ENCODE data around the gene HSDL1.

DNA sequence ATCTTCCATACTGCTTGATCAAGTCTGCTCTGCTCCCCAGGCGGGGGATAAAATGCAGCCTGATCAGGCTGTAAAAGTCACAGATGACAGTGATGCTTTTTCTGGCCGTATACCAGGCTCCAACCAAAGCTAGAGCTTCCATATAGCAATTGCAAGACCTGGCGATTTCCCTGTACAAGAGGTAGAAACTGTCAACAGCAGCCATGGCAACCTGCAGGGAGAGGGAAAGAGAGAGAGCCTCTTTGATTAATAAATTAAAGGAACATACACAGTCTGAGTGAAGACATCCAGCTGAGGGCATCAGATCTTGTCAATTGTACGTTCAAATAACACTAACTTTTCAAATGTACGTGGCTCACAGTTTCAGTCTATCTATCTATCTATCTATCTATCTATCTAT is 13.9 kb downstream of the HSDL1 start:
- TF ChIP-seq FOS (IDR thresholded peaks at IDR 0.05; ENCODE audit: borderline replicate concordance, extremely low read depth, insufficient read length) (no peak), STAT1 (conservative IDR thresholded peaks at IDR 0.05) (no peak), LARP7 (IDR thresholded peaks at IDR 0.05) (no peak), NFIC (IDR thresholded peaks at IDR 0.05; ENCODE audit: low read depth, low read length) (no peak), SP1 (IDR thresholded peaks at IDR 0.05; ENCODE audit: low read depth, low read length) (no peak), ESRRA (IDR thresholded peaks at IDR 0.05; ENCODE audit: low read length) (no peak)
- TF ChIP-seq, protein P1, sequence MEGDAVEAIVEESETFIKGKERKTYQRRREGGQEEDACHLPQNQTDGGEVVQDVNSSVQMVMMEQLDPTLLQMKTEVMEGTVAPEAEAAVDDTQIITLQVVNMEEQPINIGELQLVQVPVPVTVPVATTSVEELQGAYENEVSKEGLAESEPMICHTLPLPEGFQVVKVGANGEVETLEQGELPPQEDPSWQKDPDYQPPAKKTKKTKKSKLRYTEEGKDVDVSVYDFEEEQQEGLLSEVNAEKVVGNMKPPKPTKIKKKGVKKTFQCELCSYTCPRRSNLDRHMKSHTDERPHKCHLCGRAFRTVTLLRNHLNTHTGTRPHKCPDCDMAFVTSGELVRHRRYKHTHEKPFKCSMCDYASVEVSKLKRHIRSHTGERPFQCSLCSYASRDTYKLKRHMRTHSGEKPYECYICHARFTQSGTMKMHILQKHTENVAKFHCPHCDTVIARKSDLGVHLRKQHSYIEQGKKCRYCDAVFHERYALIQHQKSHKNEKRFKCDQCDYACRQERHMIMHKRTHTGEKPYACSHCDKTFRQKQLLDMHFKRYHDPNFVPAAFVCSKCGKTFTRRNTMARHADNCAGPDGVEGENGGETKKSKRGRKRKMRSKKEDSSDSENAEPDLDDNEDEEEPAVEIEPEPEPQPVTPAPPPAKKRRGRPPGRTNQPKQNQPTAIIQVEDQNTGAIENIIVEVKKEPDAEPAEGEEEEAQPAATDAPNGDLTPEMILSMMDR (IDR thresholded peaks at IDR 0.05 in 2 of 3, conservative IDR thresholded peaks at IDR 0.05 in 1 of 3; ENCODE audit: control insufficient read depth in 2 of 3, extremely low read depth in 1 of 3, insufficient read depth in 1 of 3, low read depth in 3 of 3, low read length in 3 of 3) = no peak
- TF ChIP-seq, protein P2, sequence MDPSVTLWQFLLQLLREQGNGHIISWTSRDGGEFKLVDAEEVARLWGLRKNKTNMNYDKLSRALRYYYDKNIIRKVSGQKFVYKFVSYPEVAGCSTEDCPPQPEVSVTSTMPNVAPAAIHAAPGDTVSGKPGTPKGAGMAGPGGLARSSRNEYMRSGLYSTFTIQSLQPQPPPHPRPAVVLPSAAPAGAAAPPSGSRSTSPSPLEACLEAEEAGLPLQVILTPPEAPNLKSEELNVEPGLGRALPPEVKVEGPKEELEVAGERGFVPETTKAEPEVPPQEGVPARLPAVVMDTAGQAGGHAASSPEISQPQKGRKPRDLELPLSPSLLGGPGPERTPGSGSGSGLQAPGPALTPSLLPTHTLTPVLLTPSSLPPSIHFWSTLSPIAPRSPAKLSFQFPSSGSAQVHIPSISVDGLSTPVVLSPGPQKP (IDR thresholded peaks at IDR 0.05; ENCODE audit: low read depth, low read length) = no peak
